GM19324 (cell line): ENCODE data around the gene GNB3.

ENCODE experiments used
- ATAC-seq: cut with Tn5 transposase; IDR thresholded peaks from one replicate; pipeline ENCODE4 v1.9.1; 2021; ENCODE audit warnings: mild to moderate bottlenecking, moderate library complexity; ENCODE audit not compliant: unreplicated experiment, low FRiP score

The GNB3 gene

DNA sequence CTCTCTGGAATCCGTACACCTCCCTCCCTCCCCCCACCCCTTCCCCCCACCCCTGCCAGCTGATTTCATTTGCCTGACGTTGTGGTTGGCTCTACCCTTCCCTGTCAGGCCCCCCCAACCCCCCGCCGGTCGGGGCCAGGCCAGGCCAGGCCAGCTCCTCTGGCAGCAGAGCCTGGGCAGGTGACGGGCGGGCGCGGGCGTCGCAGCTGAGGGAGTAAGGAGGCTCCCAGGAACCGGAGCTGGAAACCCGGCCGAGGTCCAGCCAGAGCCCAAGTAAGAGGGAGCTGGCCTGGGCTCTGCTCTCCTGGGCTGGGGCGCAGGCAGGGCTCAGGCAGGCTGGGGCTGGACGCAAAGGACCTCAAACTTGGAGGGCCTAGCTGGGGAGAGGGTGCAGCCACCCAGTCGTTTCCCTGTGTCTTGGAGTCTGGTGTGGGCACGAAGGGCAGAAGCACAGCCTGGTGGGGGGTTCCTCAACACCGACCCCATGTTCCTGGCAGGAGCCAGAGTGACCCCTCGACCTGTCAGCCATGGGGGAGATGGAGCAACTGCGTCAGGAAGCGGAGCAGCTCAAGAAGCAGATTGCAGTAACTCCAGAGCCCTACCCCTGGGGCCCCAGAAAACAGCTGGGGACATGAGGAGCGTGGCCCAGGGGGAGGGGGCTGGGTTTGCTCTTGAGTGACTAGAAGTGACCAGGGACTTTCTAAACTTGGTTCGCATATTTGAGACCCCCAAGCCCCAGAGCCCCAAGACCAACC, at the start of gene GNB3:
Gene GNB3, plus strand, starts transcription at position 165 of the 755 bp plus-strand sequence. Its CDS starts 363 bp downstream, at position 528.
- no peak for ATAC-seq

DNA sequence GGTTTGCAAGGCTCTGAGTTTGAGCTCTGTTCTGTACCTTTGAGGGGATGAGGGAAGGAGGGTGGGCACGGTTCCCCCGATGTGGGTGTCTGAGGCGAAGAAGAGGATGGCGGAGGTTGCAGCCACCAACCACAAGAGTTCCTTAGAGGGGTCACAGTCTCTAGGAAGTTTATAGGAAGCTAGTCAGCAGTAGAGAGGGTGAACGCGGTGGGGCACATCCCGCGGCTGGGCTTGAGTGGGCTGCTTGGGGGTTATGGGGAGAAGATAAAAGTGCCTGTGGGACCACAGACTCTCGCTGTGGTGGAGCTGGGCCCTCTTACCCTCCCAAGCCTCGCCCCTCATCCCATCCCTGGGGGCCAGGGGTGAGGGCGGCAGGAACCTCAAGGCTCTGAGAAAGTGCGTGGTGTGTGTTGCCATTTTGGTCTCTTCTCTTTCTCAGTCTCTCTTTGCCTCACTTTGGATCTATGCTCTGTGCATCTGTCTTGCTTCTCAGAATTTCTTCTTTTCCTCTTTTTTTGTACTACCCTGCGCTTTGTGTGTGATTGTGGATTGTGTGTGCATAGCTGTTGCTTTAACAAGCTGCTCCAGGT, 48.7 kb upstream of the GNB3 start:
- no peak for ATAC-seq

DNA sequence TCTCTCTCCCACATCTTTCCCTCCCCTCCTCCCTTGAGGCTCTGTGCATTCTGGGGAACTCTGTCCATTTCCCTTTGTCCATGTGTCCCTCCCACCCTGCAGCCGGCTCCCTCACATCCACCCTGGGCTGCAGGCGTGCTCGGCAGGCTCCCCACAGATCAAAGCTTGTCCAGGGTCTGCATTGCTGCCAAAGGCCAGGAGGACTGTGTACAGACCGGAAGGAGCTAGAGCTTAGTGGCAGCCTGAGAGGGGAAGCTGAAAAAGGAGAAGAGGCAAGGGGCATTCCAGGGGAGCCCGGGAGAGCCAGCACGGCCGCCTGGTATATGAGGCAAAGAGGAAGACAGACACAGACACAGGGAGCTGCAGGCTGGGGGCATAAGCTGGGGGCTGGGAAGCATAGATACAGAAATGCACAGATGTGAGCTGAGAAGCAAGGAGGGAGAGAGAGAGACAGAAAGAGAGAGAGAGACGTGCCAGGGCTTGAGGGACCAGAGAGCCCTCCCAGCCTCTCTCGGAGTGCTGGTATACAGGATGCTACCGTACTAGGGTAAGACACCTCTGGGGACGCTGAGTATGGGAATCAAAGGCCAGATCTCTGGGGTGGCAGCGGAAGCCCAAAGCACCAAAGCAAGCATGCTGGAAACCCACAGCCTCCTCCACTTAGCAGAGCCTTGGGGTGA, 48.1 kb upstream of the GNB3 start:
- no peak for ATAC-seq

- no peak for ATAC-seq
Observed at GRCh38 chr12:6795088-6795487, 45.6 kb upstream of the GNB3 start.

- no peak for ATAC-seq
Observed at GRCh38 chr12:6796576-6796975, 44.1 kb upstream of the GNB3 start.

DNA sequence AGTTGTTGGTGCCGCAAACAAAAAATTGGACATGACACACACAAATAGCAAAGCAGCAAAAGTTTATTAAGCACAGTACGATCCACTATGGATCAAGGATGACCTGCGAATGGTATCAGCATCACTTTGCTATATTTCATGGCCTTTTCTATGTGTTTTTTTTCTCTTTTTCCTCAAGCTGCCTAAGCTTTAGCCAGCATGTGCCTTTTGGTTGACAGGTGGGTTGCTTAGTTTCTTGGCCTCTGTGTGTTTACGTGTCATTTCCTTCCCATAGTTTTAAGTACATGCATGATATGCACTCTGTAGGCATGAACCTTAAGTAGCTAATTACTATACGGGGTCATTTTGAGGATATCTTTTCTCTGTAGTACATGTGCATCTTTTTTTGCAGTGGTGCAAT, 41.6 kb upstream of the GNB3 start:
- ATAC-seq = no peak

GRCh38 chr12:6807170-6807569, 33.6 kb upstream of the GNB3 start:
- no peak for ATAC-seq

GRCh38 chr12:6809056-6809455, 31.7 kb upstream of the GNB3 start:
- no peak for ATAC-seq

GRCh38 chr12:6810758-6811157, 30.0 kb upstream of the GNB3 start:
- no peak for ATAC-seq

GRCh38 chr12:6813363-6813762, 27.4 kb upstream of the GNB3 start:
- no peak for ATAC-seq

DNA sequence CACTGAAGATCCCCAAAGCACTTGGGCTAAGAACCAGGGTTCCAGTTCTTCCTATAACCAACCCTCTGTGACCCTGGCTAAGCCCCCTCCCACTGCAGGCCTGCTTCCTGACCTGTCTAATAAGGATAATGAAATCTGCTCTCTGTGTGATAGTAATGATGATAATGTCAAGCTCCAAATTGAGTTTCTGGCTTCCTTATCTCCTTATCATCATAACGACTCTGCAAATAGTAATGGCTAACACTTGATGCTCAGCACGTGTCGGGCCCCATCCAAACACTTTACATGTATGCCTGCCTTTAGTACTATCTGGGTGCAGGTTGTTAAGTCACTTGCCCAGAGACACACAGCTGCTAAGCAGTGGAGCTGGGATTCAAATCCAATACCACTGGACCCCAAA, 24.1 kb upstream of the GNB3 start:
- no peak for ATAC-seq

- ATAC-seq = no peak
Observed at GRCh38 chr12:6817098-6817497, 23.6 kb upstream of the GNB3 start.

DNA sequence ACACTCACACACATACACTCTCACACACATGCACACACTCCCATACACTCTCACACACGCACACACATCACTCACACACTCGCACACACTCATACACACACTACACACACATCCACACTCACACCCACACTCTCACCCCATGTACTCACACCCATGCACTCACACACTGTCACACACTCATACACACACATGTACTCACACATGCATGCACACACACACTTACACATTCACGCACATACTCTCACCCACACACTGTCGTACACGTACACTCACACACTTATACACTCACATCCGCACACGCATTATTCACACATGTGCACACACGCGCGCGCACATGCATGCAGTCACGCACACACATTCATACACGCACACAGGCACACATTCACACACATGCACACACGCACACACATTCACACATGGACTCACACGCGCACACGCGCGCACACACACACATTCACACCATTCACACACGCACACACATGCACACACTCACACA, 23.0 kb upstream of the GNB3 start:
- ATAC-seq = no peak

GRCh38 chr12:6818222-6818621, 22.5 kb upstream of the GNB3 start:
- no peak for ATAC-seq

DNA sequence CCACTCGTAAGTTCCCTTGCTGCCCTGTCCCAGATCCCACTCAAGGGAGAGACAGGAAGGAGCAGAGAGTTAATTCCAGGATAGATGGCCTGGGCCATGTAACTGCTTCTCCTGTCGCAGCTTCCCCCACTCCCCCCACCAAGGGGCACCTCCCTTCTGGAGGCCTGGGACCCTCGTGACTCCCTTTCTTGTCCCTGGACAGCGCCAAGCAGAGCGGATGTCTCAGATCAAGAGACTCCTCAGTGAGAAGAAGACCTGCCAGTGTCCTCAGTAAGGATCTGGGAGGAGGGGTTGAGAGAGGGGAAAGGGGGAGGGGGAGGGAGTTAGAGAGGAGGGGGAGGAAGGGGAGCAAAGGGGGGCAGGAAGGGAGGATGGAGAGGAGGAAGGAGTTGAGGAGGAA, 22.1 kb upstream of the GNB3 start:
- no peak for ATAC-seq

DNA sequence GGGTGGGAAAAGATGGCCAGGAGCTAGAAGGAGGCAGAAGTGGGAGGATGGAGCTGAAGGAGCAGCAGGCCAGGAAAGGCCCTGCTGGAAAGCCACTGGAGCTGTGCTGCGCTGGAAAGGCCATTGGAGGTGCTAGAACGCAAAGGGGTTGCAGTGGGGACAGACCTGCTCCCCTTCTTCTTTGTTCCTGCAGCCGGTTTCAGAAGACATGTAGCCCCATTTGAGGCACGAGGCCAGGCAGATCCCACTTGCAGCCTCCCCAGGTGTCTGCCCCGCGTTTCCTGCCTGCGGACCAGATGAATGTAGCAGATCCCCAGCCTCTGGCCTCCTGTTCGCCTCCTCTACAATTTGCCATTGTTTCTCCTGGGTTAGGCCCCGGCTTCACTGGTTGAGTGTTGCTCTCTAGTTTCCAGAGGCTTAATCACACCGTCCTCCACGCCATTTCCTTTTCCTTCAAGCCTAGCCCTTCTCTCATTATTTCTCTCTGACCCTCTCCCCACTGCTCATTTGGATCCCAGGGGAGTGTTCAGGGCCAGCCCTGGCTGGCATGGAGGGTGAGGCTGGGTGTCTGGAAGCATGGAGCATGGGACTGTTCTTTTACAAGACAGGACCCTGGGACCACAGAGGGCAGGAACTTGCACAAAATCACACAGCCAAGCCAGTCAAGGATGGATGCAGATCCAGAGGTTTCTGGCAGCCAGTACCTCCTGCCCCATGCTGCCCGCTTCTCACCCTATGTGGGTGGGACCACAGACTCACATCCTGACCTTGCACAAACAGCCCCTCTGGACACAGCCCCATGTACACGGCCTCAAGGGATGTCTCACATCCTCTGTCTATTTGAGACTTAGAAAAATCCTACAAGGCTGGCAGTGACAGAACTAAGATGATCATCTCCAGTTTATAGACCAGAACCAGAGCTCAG, 21.4 kb upstream of the GNB3 start:
- ATAC-seq = no peak

DNA sequence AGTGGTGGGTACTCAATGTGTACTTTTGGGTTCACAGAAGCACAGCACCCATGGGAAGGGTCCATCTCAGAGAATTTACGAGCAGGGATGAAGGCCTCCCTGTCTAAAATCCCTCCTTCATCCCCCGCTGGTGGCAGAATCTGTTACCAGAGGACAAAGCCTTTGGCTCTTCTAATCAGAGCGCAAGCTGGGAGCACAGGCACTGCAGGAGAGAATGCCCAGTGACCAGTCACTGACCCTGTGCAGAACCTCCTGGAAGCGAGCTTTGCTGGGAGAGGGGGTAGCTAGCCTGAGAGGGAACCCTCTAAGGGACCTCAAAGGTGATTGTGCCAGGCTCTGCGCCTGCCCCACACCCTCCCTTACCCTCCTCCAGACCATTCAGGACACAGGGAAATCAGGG, 20.6 kb upstream of the GNB3 start:
- no peak for ATAC-seq

GRCh38 chr12:6821591-6822425, 18.9 kb upstream of the GNB3 start, which contains the start of gene GPR162:
TSS of gene GPR162 (plus strand) at chr12:6821821. CDS start at chr12:6823899, 2,078 bp downstream.
- no peak for ATAC-seq

- no peak for ATAC-seq
Observed at GRCh38 chr12:6822426-6823135, 18.1 kb upstream of the GNB3 start.
